Measurements from ENCODE around the gene RAB11FIP4. TPM values are rescaled to one million over a fixed set of nuclear protein-coding genes. Genes with fewer than 3 reads are reported as not detected.

Gene RAB11FIP4
- total RNA-seq, 2 donors from 2014 or later = 22.5 to 30.8 TPM

- Histone ChIP-seq H3K9me3 (no peaks in the 10 kb centered on the region), H3K27ac (no peak overlapping the region), H3K4me1 (replicated peaks) (no peaks in the 10 kb centered on the region), H3K4me3 (no peak overlapping the region), H3K36me3 (no peaks in the 10 kb centered on the region), H3K27me3 (replicated peaks; ENCODE audit: insufficient read depth) (no peaks in the 10 kb centered on the region)
- no peak for DNase-seq (ENCODE audit: low spot score)
- intact Hi-C loops (cut with DNase I) = loop anchor here (5.0 kb wide), 1 partner anchor 123 kb away; no protein-coding TSS in a partner anchor
- 96% methylated on average over 10 of the region's 10 CpGs for WGBS
- no peak for TF ChIP-seq CTCF (IDR thresholded peaks at IDR 0.05)
- no peak for TF ChIP-seq POLR2A (IDR thresholded peaks at IDR 0.05)
- TF ChIP-seq POLR2AphosphoS5 (IDR thresholded peaks at IDR 0.05) = no peak
Measured at GRCh38 chr17:31574458-31574857, 183.0 kb downstream of the RAB11FIP4 start.

- TF ChIP-seq POLR2A (IDR thresholded peaks at IDR 0.05) (no peak), CTCF (IDR thresholded peaks at IDR 0.05) (no peak), POLR2AphosphoS5 (IDR thresholded peaks at IDR 0.05) (no peak)
- 88% methylated on average over 13 of the region's 13 CpGs for WGBS
- no peaks in the 10 kb centered on the region for H3K4me1 ChIP-seq (replicated peaks)
- intact Hi-C loops (cut with DNase I) = no loop called here
- DNase-seq (ENCODE audit: low spot score) = no peak
- H3K27ac ChIP-seq = no peak overlapping the region
- no peaks in the 10 kb centered on the region for H3K36me3 ChIP-seq
- H3K4me3 ChIP-seq = no peak overlapping the region
- H3K27me3 ChIP-seq (replicated peaks; ENCODE audit: insufficient read depth) = no peaks in the 10 kb centered on the region
- no peaks in the 10 kb centered on the region for H3K9me3 ChIP-seq
Measured at GRCh38 chr17:31575043-31575442, 183.6 kb downstream of the RAB11FIP4 start.

- TF ChIP-seq POLR2AphosphoS5 (IDR thresholded peaks at IDR 0.05) (no peak), POLR2A (IDR thresholded peaks at IDR 0.05) (no peak), CTCF (IDR thresholded peaks at IDR 0.05) (no peak)
Measured at GRCh38 chr17:31579265-31579664, 187.8 kb downstream of the RAB11FIP4 start.

GRCh38 chr17:31580316-31580705 lies 188.8 kb downstream of the RAB11FIP4 start:
- H3K4me1 ChIP-seq (replicated peaks) = peaks cover 10% of the 10 kb centered on the region
- intact Hi-C loops (cut with DNase I) = loop anchor here (5.0 kb wide), 1 partner anchor 162 kb away; no protein-coding TSS in a partner anchor
- no peaks in the 10 kb centered on the region for H3K9me3 ChIP-seq
- H3K27ac ChIP-seq = peak overlapping the region in 1 of 2 donors; percentile 68
- H3K4me3 ChIP-seq = no peak overlapping the region
- 76% methylated on average over 3 of the region's 3 CpGs for WGBS
- TF ChIP-seq POLR2A (IDR thresholded peaks at IDR 0.05) (no peak), CTCF (IDR thresholded peaks at IDR 0.05) (no peak), POLR2AphosphoS5 (IDR thresholded peaks at IDR 0.05) (no peak)
- H3K36me3 ChIP-seq = no peaks in the 10 kb centered on the region
- no peaks in the 10 kb centered on the region for H3K27me3 ChIP-seq (replicated peaks; ENCODE audit: insufficient read depth)
- DNase-seq (ENCODE audit: low spot score) = no peak

More at GRCh38 chr17:31579265-31579664, 187.8 kb downstream of the RAB11FIP4 start:
- Histone ChIP-seq H3K27me3 (replicated peaks; ENCODE audit: insufficient read depth) (no peaks in the 10 kb centered on the region), H3K36me3 (no peaks in the 10 kb centered on the region), H3K4me1 (replicated peaks) (peaks cover 10% of the 10 kb centered on the region), H3K9me3 (no peaks in the 10 kb centered on the region), H3K4me3 (no peak overlapping the region), H3K27ac (peak overlapping the region in 1 of 2 donors; percentile 32)
- intact Hi-C loops (cut with DNase I) = no loop called here
- 47% methylated on average over 4 of the region's 4 CpGs for WGBS
- DNase-seq (ENCODE audit: low spot score) = no peak

GRCh38 chr17:31580706-31581490 lies 189.4 kb downstream of the RAB11FIP4 start:
- 11% methylated on average over 15 of the region's 16 CpGs for WGBS
- intact Hi-C loops (cut with DNase I) = loop anchor here (5.0 kb wide), 1 partner anchor 161 kb away; no protein-coding TSS in a partner anchor
- Histone ChIP-seq H3K4me3 (no peak overlapping the region), H3K27ac (peak overlapping the region; percentile 68 to 77), H3K9me3 (no peaks in the 10 kb centered on the region), H3K27me3 (replicated peaks; ENCODE audit: insufficient read depth) (no peaks in the 10 kb centered on the region), H3K4me1 (replicated peaks) (peaks cover 10% of the 10 kb centered on the region), H3K36me3 (no peaks in the 10 kb centered on the region)
- peak; percentile 80 for TF ChIP-seq POLR2AphosphoS5 (IDR thresholded peaks at IDR 0.05)
- no peak for TF ChIP-seq POLR2A (IDR thresholded peaks at IDR 0.05)
- DNase-seq (ENCODE audit: low spot score) = peak; percentile 85

Data from prostate gland (tissue), 2 donors.